Trophoblast cell (in vitro differentiated cells and primary cell): Measurements from ENCODE around the gene MPP7.

Source experiments
- DNase-seq, 2 donors: peaks; one replicate each; pipeline ENCODE4 v3.0.0-alpha.2; 2016
- H2AFZ ChIP-seq: 2 replicates; pipeline ENCODE4 v1.6.1; 2013; ENCODE audit warnings: low read length, moderate library complexity, mild to moderate bottlenecking; ENCODE audit not compliant: insufficient read depth, poor library complexity
- H2AK5ac ChIP-seq: 2 replicates; pipeline ENCODE4 v1.6.1; 2013; ENCODE audit warnings: mild to moderate bottlenecking, low read length
- H2BK120ac ChIP-seq: 2 replicates; pipeline ENCODE4 v1.6.1; 2013; ENCODE audit warnings: low read length, mild to moderate bottlenecking, moderate library complexity; ENCODE audit not compliant: insufficient read depth, poor library complexity
- H2BK12ac ChIP-seq: 2 replicates; pipeline ENCODE4 v1.6.1; 2013; ENCODE audit warnings: mild to moderate bottlenecking, low read length, moderate library complexity
- H2BK5ac ChIP-seq: 2 replicates; pipeline ENCODE4 v1.6.1; 2013; ENCODE audit warnings: low read length, low read depth, moderate library complexity, mild to moderate bottlenecking; ENCODE audit not compliant: poor library complexity
- H3K14ac ChIP-seq: 2 replicates; pipeline ENCODE4 v1.6.1; 2013; ENCODE audit warnings: mild to moderate bottlenecking, low read length
- H3K18ac ChIP-seq: 2 replicates; pipeline ENCODE4 v1.6.1; 2013; ENCODE audit warnings: mild to moderate bottlenecking, low read length
- H3K23ac ChIP-seq: 2 replicates; pipeline ENCODE4 v1.6.1; 2013; ENCODE audit warnings: low read length
- H3K27ac ChIP-seq: 2 replicates; pipeline ENCODE4 v1.5.1; 2013; ENCODE audit warnings: low read depth, mild to moderate bottlenecking, inconsistent platforms, low read length, moderate library complexity
- H3K27me3 ChIP-seq: 2 replicates; pipeline ENCODE4 v1.6.1; 2013; ENCODE audit warnings: inconsistent platforms, mild to moderate bottlenecking, low read length, moderate library complexity; ENCODE audit not compliant: insufficient read depth
- H3K36me3 ChIP-seq, 2 experiments: 1 replicate in 1 of 2; 2 replicates in 1 of 2; pipeline ENCODE4 v1.6.1; 2013; ENCODE audit warnings: low read length in 2 of 2, mild to moderate bottlenecking in 2 of 2, moderate library complexity in 1 of 2; ENCODE audit not compliant: insufficient read depth in 2 of 2, control insufficient read depth in 1 of 2
- H3K4ac ChIP-seq: 2 replicates; pipeline ENCODE4 v1.6.1; 2013; ENCODE audit warnings: low read depth, mild to moderate bottlenecking, low read length, moderate library complexity
- H3K4me1 ChIP-seq, 2 experiments: 1 replicate in 1 of 2; 2 replicates in 1 of 2; pipeline ENCODE4 v1.6.1; 2013; ENCODE audit warnings: low read length in 2 of 2, mild to moderate bottlenecking in 2 of 2, moderate library complexity in 1 of 2; ENCODE audit not compliant: insufficient read depth in 2 of 2, control insufficient read depth in 1 of 2
- H3K4me2 ChIP-seq: 2 replicates; pipeline ENCODE4 v1.6.1; 2013; ENCODE audit warnings: inconsistent platforms, mild to moderate bottlenecking, low read length, moderate library complexity
- H3K4me3 ChIP-seq: 2 replicates; pipeline ENCODE4 v1.5.1; 2013; ENCODE audit warnings: mild to moderate bottlenecking, low read depth, low read length, inconsistent platforms
- H3K79me1 ChIP-seq: one replicate; pipeline ENCODE4 v1.6.1; 2013; ENCODE audit warnings: low read length
- H3K79me2 ChIP-seq: 2 replicates; pipeline ENCODE4 v1.6.1; 2013; ENCODE audit warnings: low read length, mild to moderate bottlenecking; ENCODE audit not compliant: control insufficient read depth, insufficient read depth, poor library complexity
- H3K9ac ChIP-seq: 2 replicates; pipeline ENCODE4 v1.6.1; 2013; ENCODE audit warnings: mild to moderate bottlenecking, low read length
- H3K9me3 ChIP-seq: 2 replicates; pipeline ENCODE4 v1.6.1; 2013; ENCODE audit warnings: low read depth, mild to moderate bottlenecking, control low read depth, inconsistent platforms, low read length; ENCODE audit not compliant: insufficient read depth
- H4K12ac ChIP-seq: 2 replicates; pipeline ENCODE4 v1.6.1; 2013; ENCODE audit warnings: low read depth, mild to moderate bottlenecking, low read length, moderate library complexity
- H4K8ac ChIP-seq: 2 replicates; pipeline ENCODE4 v1.6.1; 2013; ENCODE audit warnings: low read depth, mild to moderate bottlenecking, low read length, moderate library complexity
- H4K91ac ChIP-seq: one replicate; pipeline ENCODE4 v1.6.1; 2013; ENCODE audit warnings: low read depth, mild to moderate bottlenecking, low read length, moderate library complexity
- WGBS: extraction: QIAGEN DNeasy Blood & Tissue Kit; methylation state at CpG from one replicate; pipeline ENCODE4 v1.1.7; 2013; ENCODE audit warnings: missing lambda C conversion rate; ENCODE audit not compliant: insufficient read length, insufficient coverage; ENCODE audit errors: extremely low coverage; 5-methylcytosine and 5-hydroxymethylcytosine counted together

MPP7 gene

GRCh38 chr10:28276384-28276783 is 26.5 kb downstream of the MPP7 start:
- Histone ChIP-seq H3K9ac (no peak overlapping the region), H3K4ac (no peak overlapping the region), H3K4me1 (no peaks in the 10 kb centered on the region), H2BK5ac (peak overlapping the region; percentile 40), H2BK12ac (no peak overlapping the region), H4K12ac (no peak overlapping the region), H3K14ac (no peak overlapping the region), H3K79me1 (peaks cover 2% of the 10 kb centered on the region), H3K4me3 (no peak overlapping the region), H3K9me3 (no peaks in the 10 kb centered on the region), H3K27ac (no peak overlapping the region), H3K36me3 (no peaks in the 10 kb centered on the region), H3K18ac (no peak overlapping the region), H4K91ac (no peak overlapping the region), H2BK120ac (no peak overlapping the region), H3K23ac (no peak overlapping the region), H4K8ac (no peak overlapping the region), H2AFZ (no peak overlapping the region), H3K27me3 (no peaks in the 10 kb centered on the region), H3K4me2 (no peak overlapping the region), H3K79me2 (no peaks in the 10 kb centered on the region), H2AK5ac (no peak overlapping the region)
- DNase-seq, result no peak
- no CpG with 5 or more reads among the region's 4 CpGs for WGBS

GRCh38 chr10:28274475-28274874 is 28.4 kb downstream of the MPP7 start:
- Histone ChIP-seq H4K12ac (no peak overlapping the region), H3K4me1 (peaks cover 2 to 3% of the 10 kb centered on the region in 2 experiments), H3K4me3 (no peak overlapping the region), H3K9ac (no peak overlapping the region), H3K36me3 (no peaks in the 10 kb centered on the region), H2AFZ (no peak overlapping the region), H4K91ac (no peak overlapping the region), H3K79me1 (no peaks in the 10 kb centered on the region), H3K4me2 (no peak overlapping the region), H3K79me2 (no peaks in the 10 kb centered on the region), H2AK5ac (no peak overlapping the region), H3K27ac (no peak overlapping the region), H3K23ac (no peak overlapping the region), H3K9me3 (no peaks in the 10 kb centered on the region), H3K4ac (no peak overlapping the region), H2BK12ac (no peak overlapping the region), H4K8ac (no peak overlapping the region), H3K18ac (no peak overlapping the region), H3K14ac (no peak overlapping the region), H3K27me3 (no peaks in the 10 kb centered on the region), H2BK5ac (no peak overlapping the region), H2BK120ac (no peak overlapping the region)
- DNase-seq, result no peak

GRCh38 chr10:28273343-28273742 is 29.5 kb downstream of the MPP7 start:
- no peak overlapping the region for H3K14ac ChIP-seq
- no peaks in the 10 kb centered on the region for H3K79me2 ChIP-seq
- no peak overlapping the region for H3K4me2 ChIP-seq

GRCh38 chr10:28269842-28270456 is 32.9 kb downstream of the MPP7 start:
- peak; percentile 95 for DNase-seq
- no peak overlapping the region for H4K8ac ChIP-seq
- H3K9me3 ChIP-seq, result no peaks in the 10 kb centered on the region
- no peak overlapping the region for H3K14ac ChIP-seq
- H3K4ac ChIP-seq, result no peak overlapping the region
- H2BK120ac ChIP-seq, result no peak overlapping the region
- no peak overlapping the region for H2AFZ ChIP-seq
- no peaks in the 10 kb centered on the region for H3K79me1 ChIP-seq
- no peak overlapping the region for H3K9ac ChIP-seq
- H2AK5ac ChIP-seq, result no peak overlapping the region
- H4K12ac ChIP-seq, result no peak overlapping the region
- H3K18ac ChIP-seq, result no peak overlapping the region
- H2BK5ac ChIP-seq, result no peak overlapping the region
- H3K4me2 ChIP-seq, result no peak overlapping the region
- H3K4me1 ChIP-seq, result peaks cover 2 to 3% of the 10 kb centered on the region in 2 experiments
- H4K91ac ChIP-seq, result no peak overlapping the region
- H2BK12ac ChIP-seq, result no peak overlapping the region
- H3K27me3 ChIP-seq, result no peaks in the 10 kb centered on the region
- H3K79me2 ChIP-seq, result no peaks in the 10 kb centered on the region
- H3K4me3 ChIP-seq, result no peak overlapping the region
- H3K23ac ChIP-seq, result no peak overlapping the region
- WGBS, result no CpG with 5 or more reads among the region's 9 CpGs
- H3K27ac ChIP-seq, result peak overlapping the region; percentile 43
- peaks cover 0 to 2% of the 10 kb centered on the region in 2 experiments for H3K36me3 ChIP-seq

More at GRCh38 chr10:28273343-28273742, 29.5 kb downstream of the MPP7 start:
- no peak overlapping the region for H3K27ac ChIP-seq
- H3K36me3 ChIP-seq, result no peaks in the 10 kb centered on the region
- no peak overlapping the region for H4K8ac ChIP-seq
- no peak overlapping the region for H2BK5ac ChIP-seq
- no peak overlapping the region for H3K4ac ChIP-seq
- no peak overlapping the region for H2AFZ ChIP-seq
- no peak overlapping the region for H2AK5ac ChIP-seq
- H3K23ac ChIP-seq, result no peak overlapping the region
- no peak overlapping the region for H2BK120ac ChIP-seq
- no peaks in the 10 kb centered on the region for H3K9me3 ChIP-seq
- no peaks in the 10 kb centered on the region for H3K27me3 ChIP-seq
- WGBS, result no CpG with 5 or more reads among the region's 5 CpGs
- no peak overlapping the region for H3K18ac ChIP-seq
- H4K12ac ChIP-seq, result no peak overlapping the region
- H4K91ac ChIP-seq, result no peak overlapping the region
- no peak overlapping the region for H2BK12ac ChIP-seq
- H3K4me3 ChIP-seq, result no peak overlapping the region
- DNase-seq, result peak in 1 of 2 donors; percentile 66
- H3K4me1 ChIP-seq, result peaks cover 2 to 3% of the 10 kb centered on the region in 2 experiments
- no peak overlapping the region for H3K9ac ChIP-seq
- H3K79me1 ChIP-seq, result no peaks in the 10 kb centered on the region
